C4-2B (cell line): ENCODE measurements around the gene RAB17.

Source experiments
- H3K27ac ChIP-seq: fragments of 450-650 bp; 2 replicates; pipeline ENCODE4 v1.5.1; 2017
- ZFX ChIP-seq: fragments of 450-650 bp; IDR thresholded peaks from 2 replicates; pipeline ENCODE4 v1.6.1; 2017
- TF ChIP-seq, protein P1 (sequence below): fragments of 450-650 bp; conservative IDR thresholded peaks from 2 replicates; pipeline ENCODE4 v1.5.1; 2017; ENCODE audit warnings: mild to moderate bottlenecking

RAB17 gene

DNA sequence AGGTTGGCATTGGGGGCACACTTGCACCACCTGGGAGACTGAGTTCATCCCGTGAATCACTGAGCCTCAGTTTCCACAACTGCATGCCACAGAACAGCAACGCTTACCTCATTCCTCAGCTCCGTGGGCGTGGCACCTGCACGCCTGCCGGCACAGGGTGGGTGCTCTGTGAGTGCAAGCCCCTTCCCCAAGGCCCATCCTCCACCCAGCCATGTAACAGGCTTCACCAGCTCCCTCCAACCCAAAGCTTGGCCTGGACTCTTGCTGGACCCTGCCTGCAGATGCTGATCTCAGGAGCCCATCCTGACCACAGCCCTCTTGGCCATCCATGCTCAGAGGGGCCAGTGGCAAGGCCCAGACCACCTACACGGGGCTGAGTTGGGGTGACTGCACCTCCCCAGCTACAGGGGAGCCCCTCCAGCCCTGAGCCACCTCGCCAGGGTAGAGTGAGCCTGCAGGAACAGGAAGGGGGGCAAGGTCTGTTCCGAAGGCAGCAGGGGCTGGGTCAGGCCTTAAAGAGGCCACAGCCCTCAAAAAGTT lies 22.3 kb downstream of the RAB17 start:
- H3K27ac ChIP-seq = no peak overlapping the region
- TF ChIP-seq, protein P1, sequence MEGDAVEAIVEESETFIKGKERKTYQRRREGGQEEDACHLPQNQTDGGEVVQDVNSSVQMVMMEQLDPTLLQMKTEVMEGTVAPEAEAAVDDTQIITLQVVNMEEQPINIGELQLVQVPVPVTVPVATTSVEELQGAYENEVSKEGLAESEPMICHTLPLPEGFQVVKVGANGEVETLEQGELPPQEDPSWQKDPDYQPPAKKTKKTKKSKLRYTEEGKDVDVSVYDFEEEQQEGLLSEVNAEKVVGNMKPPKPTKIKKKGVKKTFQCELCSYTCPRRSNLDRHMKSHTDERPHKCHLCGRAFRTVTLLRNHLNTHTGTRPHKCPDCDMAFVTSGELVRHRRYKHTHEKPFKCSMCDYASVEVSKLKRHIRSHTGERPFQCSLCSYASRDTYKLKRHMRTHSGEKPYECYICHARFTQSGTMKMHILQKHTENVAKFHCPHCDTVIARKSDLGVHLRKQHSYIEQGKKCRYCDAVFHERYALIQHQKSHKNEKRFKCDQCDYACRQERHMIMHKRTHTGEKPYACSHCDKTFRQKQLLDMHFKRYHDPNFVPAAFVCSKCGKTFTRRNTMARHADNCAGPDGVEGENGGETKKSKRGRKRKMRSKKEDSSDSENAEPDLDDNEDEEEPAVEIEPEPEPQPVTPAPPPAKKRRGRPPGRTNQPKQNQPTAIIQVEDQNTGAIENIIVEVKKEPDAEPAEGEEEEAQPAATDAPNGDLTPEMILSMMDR = no peak
- TF ChIP-seq ZFX = no peak

DNA sequence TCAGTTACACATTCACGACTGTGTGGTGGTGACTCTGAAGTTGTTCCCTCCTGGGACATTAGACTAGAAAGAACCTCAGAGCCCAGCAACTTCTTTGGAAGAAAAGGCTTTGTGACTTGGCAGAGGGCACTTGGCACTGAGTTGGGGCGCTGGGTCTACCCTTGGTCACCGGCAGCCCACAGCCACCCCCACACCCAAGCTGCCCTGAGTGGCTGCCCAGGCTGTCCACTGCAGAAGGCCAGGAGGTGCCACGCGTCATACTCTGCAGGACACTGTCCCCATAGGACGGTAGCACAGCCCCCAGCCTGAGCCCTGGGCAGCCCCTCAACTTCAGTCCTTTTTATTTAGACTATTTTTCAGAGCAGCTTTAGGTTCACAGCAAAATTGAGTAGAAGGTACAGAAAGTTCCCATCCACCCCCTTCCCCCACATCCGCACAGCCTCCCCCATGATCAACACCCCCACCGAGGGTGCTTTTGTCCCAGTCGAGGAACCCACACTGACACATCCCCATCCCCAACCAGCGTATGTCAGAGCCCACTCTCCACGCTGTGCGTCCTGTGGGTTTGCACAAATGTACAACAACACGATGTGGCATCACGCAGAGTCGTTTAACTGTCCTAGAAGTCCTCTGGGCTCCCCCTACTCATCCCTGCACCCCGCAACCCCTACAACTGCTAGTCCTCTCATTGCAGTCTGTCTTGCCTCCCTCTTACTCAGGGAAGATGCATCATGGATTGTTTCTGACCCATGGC lies 23.1 kb downstream of the RAB17 start:
- no peak for TF ChIP-seq ZFX
- H3K27ac ChIP-seq = no peak overlapping the region

DNA sequence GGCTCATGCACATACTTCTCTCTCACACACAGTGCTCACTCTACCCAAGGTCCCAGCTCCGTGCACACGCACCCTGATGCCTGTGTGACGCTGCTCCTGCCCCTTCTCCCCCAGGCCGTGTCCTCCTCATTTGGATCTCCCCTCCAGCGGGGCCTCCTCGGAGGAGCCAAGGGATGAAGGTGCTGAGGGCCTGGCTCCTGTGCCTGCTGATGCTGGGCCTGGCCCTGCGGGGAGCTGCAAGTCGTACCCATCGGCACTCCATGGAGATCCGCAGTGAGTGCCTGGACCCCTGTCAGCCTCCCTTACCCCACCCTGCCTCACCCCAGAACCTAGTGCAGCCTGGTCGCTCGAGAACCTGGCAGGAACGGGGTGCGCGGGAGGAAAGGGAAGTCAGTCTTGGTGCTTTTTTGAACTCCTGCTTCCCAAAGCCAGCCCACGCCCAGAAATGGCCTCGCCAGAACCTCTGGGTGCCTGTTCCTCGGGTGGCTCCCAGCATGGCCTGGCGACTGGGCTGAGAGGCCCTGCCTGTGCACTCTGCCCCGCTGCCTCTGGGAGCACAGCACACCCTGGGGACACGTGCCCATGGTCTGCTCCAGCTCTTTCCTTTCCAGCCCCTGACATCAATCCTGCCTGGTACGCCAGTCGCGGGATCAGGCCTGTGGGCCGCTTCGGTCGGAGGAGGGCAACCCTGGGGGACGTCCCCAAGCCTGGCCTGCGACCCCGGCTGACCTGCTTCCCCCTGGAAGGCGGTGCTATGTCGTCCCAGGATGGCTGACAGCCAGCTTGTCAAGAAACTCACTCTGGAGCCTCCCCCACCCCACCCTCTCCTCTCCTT lies 23.9 kb downstream of the RAB17 start, which contains the start of gene PRLH:
PRLH (plus strand) TSS at position 174 of the 835 bp plus-strand sequence; CDS start at position 174, 0 bp downstream.
- H3K27ac ChIP-seq = no peak within 1 kb of the TSS
- TF ChIP-seq ZFX = no peak
- TF ChIP-seq, protein P1 = no peak

DNA sequence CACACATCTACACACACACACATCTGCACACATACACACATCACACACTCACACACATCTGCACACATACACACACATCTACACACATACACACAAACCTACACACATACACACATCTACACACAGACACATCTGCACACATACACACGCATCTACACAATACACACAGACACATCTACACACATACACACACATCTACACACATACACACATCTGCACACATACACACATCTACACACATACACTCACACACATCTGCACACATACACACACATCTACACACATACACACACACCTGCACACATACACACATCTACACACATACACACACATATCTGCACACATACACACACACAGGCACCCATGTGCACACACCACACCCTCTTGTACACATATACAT lies 24.6 kb downstream of the RAB17 start:
- no peak overlapping the region for H3K27ac ChIP-seq
- TF ChIP-seq, protein P1 = no peak
- TF ChIP-seq ZFX = no peak

DNA sequence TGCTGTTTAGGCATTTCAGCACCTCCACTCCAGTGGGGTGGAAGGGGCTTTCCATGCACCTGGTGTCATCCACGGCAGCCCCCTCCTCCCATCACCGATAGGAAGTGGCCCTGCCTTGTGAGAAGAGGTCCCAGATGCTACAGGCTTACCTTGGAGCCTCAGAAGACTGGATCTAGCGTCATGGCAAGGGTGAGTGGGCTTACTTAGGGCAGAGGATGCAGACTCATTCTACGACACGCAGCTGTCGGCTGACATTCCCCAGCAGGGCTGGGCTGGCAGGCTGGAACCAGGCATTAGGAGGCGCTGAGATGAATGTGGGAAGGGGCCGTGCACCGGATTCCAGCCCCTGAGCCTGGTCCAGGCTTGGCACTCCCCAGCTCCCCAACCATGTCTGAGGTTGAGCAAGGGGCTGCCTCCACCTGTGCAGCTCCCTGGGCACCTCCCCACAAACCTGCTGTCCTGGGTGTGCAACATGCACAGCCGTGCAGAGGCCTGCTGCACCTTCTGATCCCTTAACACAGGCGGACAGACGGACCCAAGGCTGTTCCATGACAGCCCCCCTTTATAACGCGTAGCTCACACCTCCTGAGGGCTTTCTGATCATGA lies 25.9 kb downstream of the RAB17 start:
- no peak for TF ChIP-seq ZFX
- TF ChIP-seq, protein P1 = no peak
- no peak overlapping the region for H3K27ac ChIP-seq

DNA sequence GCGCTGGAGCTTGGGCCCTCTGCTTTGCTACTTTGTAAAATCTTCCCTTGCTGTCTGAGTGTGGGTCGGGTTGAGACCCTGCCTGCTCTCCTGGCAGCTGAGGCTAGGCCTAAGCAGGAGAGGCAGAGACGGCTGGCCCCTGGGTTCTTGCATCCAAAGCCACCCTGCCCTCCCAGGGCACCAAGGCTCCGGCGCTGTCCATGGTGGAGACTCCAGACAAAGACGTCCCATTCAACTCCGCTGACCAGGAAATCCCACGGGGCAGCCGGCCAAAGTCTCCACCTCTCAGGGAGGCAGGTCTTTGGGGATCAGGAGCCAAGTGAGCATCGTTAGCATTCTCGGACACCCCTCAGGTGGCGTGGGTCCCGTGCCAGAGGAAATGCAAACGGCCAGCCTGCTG lies 26.7 kb downstream of the RAB17 start:
- no peak for TF ChIP-seq ZFX
- TF ChIP-seq, protein P1 = no peak
- H3K27ac ChIP-seq = no peak overlapping the region

DNA sequence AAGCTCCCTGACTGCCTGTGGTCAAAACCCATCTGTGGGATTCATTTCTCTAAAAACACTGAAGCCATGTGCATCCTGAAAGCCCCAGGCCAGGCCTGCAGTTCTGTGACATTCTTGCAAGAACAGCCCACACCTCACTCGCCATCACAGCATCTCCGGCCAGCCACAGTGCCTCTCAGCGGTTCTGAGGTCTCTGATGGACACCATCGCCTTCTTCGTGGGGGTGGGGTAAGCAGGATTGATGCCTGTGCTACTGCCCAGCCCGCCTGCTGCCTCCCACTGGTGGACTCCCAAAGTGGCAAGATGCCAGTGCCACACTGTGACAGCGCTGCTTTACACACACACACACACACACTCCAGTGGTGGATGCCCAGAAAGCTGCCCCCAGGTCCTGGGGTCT lies 29.3 kb downstream of the RAB17 start:
- no peak overlapping the region for H3K27ac ChIP-seq
- TF ChIP-seq, protein P1 = no peak
- TF ChIP-seq ZFX = no peak
